ENCODE measurements around the gene POMT1.

DNA sequence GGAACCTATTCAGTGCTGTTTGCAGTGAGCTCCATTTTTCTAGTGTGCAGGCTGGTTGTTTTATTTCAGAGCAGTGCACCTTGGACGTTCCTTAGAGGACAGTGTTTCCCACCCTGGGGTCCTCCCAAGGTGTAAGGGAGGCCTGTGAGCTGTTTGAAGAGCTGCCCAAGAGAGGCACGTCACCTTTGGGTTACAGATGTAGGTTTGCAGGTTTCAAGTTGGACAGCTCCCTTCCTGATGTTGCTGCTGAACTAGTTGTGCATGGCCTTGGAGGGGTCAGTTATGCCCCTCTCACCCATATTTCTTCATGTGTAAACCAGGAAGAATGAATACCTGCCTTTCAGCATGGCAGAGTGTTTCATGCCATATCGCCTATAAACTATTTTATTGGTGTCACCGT, 34.7 kb upstream of the POMT1 start:
- TF ChIP-seq, protein P1, sequence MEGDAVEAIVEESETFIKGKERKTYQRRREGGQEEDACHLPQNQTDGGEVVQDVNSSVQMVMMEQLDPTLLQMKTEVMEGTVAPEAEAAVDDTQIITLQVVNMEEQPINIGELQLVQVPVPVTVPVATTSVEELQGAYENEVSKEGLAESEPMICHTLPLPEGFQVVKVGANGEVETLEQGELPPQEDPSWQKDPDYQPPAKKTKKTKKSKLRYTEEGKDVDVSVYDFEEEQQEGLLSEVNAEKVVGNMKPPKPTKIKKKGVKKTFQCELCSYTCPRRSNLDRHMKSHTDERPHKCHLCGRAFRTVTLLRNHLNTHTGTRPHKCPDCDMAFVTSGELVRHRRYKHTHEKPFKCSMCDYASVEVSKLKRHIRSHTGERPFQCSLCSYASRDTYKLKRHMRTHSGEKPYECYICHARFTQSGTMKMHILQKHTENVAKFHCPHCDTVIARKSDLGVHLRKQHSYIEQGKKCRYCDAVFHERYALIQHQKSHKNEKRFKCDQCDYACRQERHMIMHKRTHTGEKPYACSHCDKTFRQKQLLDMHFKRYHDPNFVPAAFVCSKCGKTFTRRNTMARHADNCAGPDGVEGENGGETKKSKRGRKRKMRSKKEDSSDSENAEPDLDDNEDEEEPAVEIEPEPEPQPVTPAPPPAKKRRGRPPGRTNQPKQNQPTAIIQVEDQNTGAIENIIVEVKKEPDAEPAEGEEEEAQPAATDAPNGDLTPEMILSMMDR (IDR thresholded peaks at IDR 0.05): no peak
- TF ChIP-seq POLR2A (IDR thresholded peaks at IDR 0.05): no peak

All from body of pancreas (tissue), 4 donors.